NB4 (cell line): ENCODE data around the gene LCE7A.

Source experiments
- MYC ChIP-seq: IDR thresholded peaks from 2 replicates; pipeline ENCODE4 v1.6.1; 2011; ENCODE audit warnings: low read depth, low read length
- POLR2A ChIP-seq: IDR thresholded peaks from 2 replicates; pipeline ENCODE4 v1.6.1; 2011; ENCODE audit warnings: mild to moderate bottlenecking; ENCODE audit not compliant: insufficient read length; ENCODE audit errors: extremely low read depth
- TF ChIP-seq, protein P1 (sequence below): IDR thresholded peaks from one replicate; pipeline ENCODE4 v1.5.1; 2012; ENCODE audit warnings: low read depth, low read length
- TF ChIP-seq, protein P2 (sequence below): IDR thresholded peaks from 2 replicates; pipeline ENCODE4 v1.6.1; 2011; ENCODE audit warnings: low read depth, low read length

DNA sequence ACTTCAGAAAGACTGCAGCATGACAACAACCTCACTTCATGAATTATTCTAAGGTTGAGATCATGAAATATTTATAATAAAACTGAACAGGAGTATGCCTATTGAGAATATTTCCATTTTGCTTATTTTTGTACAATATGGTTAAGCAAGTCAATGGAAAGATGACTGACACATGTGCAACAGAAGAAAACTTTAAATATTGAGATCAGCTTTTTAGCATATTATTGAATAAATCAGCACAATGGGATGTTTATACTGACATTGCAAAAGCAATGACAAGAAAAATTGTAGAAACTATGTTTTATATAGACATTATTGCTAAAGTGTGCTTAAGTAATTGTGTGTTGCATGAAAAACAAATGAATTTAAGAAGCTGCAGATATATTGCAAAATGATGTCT, 4.6 kb downstream of the LCE7A start:
- TF ChIP-seq, protein P1, sequence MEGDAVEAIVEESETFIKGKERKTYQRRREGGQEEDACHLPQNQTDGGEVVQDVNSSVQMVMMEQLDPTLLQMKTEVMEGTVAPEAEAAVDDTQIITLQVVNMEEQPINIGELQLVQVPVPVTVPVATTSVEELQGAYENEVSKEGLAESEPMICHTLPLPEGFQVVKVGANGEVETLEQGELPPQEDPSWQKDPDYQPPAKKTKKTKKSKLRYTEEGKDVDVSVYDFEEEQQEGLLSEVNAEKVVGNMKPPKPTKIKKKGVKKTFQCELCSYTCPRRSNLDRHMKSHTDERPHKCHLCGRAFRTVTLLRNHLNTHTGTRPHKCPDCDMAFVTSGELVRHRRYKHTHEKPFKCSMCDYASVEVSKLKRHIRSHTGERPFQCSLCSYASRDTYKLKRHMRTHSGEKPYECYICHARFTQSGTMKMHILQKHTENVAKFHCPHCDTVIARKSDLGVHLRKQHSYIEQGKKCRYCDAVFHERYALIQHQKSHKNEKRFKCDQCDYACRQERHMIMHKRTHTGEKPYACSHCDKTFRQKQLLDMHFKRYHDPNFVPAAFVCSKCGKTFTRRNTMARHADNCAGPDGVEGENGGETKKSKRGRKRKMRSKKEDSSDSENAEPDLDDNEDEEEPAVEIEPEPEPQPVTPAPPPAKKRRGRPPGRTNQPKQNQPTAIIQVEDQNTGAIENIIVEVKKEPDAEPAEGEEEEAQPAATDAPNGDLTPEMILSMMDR = no peak
- TF ChIP-seq POLR2A (no peak), MYC (no peak)
- TF ChIP-seq, protein P2, sequence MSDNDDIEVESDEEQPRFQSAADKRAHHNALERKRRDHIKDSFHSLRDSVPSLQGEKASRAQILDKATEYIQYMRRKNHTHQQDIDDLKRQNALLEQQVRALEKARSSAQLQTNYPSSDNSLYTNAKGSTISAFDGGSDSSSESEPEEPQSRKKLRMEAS = no peak
